GM21526 (cell line): ENCODE results near the gene CATSPERZ.

ENCODE experiments used
- ATAC-seq: cut with Tn5 transposase; IDR thresholded peaks from one replicate; pipeline ENCODE4 v1.9.1; 2021; ENCODE audit warnings: moderate library complexity; ENCODE audit not compliant: unreplicated experiment, low FRiP score

Gene CATSPERZ

GRCh38 chr11:64337538-64338249, 37.5 kb downstream of the CATSPERZ start:
- ATAC-seq, result no peak

- ATAC-seq, result no peak
Observed at GRCh38 chr11:64338716-64339115, 38.6 kb downstream of the CATSPERZ start.

GRCh38 chr11:64339286-64339685, 39.1 kb downstream of the CATSPERZ start:
- ATAC-seq, result no peak

- ATAC-seq, result peak; percentile 48
Observed at GRCh38 chr11:64339754-64340408, 39.7 kb downstream of the CATSPERZ start, which contains the start of gene CCDC88B. TSS of gene CCDC88B (plus strand) at chr11:64340204. CDS start at chr11:64340267, 63 bp downstream.

GRCh38 chr11:64340671-64341335, 40.6 kb downstream of the CATSPERZ start:
- ATAC-seq, result peak; percentile 35

GRCh38 chr11:64341429-64341828, 41.3 kb downstream of the CATSPERZ start:
- ATAC-seq, result no peak

GRCh38 chr11:64341851-64342791, 42.0 kb downstream of the CATSPERZ start:
- no peak for ATAC-seq

GRCh38 chr11:64342869-64343745, 42.9 kb downstream of the CATSPERZ start:
- no peak for ATAC-seq

GRCh38 chr11:64343767-64344559, 43.8 kb downstream of the CATSPERZ start:
- ATAC-seq, result no peak

- ATAC-seq, result no peak
Observed at GRCh38 chr11:64344787-64345186, 44.6 kb downstream of the CATSPERZ start.

GRCh38 chr11:64347193-64347867, 47.2 kb downstream of the CATSPERZ start:
- ATAC-seq, result no peak

GRCh38 chr11:64348383-64349024, 48.3 kb downstream of the CATSPERZ start:
- ATAC-seq, result no peak

GRCh38 chr11:64349025-64349387, 48.8 kb downstream of the CATSPERZ start:
- no peak for ATAC-seq

GRCh38 chr11:64349404-64349803, 49.2 kb downstream of the CATSPERZ start:
- ATAC-seq, result no peak

- no peak for ATAC-seq
Observed at GRCh38 chr11:64351136-64351631, 51.0 kb downstream of the CATSPERZ start.

GRCh38 chr11:64352099-64352994, 52.2 kb downstream of the CATSPERZ start:
- no peak for ATAC-seq
